HG02571 (cell line): Measurements from ENCODE around the gene TMEM217.

Experiments
- ATAC-seq: cut with Tn5 transposase; IDR thresholded peaks from one replicate; pipeline ENCODE4 v1.9.1; 2021; ENCODE audit warnings: mild to moderate bottlenecking, moderate library complexity; ENCODE audit not compliant: unreplicated experiment

TMEM217 gene

GRCh38 chr6:37280162-37280887, 22.4 kb upstream of the TMEM217 start:
- ATAC-seq, result no peak

DNA sequence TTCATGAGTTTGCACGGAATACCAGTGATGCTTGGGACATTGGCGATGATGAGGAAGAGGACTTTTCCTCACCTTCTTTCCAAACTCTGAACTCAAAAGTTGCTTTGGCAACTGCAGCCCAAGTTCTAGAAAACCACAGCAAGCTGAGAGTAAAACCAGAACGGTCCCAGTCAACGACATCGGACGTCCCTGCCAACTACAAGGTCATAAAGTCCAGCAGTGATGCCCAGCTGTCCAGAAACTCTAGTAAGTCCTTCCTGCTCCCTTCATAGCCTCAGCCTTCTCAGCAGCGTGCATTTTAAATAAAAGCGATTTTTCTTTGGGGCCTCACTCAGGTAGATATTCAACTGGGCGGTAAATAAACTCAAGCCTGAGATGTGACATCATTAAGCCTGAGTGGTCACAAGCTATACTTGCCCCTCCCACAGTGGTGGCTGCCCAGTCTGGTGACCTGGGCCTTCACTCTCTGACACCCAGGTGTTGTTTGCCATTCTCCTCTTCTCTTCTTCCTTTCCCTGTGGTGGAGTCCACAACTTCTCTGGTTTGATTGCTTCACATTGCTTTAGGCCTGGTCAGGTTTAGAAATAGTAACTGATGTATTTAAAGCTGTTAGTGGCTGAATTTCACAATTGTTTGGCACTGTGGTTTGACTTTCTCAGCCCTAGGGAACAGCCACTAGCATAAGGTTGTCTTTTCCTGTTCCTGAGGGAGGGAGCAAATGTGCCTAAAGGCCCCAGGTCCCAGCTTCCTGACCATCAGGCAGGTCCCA, 21.6 kb upstream of the TMEM217 start:
- no peak for ATAC-seq

GRCh38 chr6:37277001-37277409, 19.1 kb upstream of the TMEM217 start:
- no peak for ATAC-seq

DNA sequence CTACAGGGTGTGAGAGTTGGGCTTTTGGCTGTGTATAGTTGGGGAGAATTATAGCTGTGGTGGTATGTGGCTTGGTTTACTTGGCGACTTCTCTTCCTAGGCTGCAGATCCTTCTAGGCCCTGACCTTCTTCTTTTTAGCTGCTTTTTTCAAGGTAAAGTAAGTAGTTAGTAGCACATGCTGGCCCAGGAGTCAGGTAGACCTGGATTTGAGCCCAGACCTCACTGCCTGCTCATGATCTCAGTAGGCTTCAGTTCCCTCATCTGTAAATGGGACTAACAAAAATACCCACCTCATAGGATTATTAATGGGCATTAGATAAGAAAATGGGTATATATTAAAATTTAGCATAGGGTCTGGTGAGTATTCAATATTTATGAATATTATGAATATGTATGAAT, 17.4 kb upstream of the TMEM217 start:
- ATAC-seq, result no peak

- ATAC-seq, result no peak
These were observed 15.7 kb upstream of the TMEM217 start for GRCh38 chr6:37273690-37274089.

DNA sequence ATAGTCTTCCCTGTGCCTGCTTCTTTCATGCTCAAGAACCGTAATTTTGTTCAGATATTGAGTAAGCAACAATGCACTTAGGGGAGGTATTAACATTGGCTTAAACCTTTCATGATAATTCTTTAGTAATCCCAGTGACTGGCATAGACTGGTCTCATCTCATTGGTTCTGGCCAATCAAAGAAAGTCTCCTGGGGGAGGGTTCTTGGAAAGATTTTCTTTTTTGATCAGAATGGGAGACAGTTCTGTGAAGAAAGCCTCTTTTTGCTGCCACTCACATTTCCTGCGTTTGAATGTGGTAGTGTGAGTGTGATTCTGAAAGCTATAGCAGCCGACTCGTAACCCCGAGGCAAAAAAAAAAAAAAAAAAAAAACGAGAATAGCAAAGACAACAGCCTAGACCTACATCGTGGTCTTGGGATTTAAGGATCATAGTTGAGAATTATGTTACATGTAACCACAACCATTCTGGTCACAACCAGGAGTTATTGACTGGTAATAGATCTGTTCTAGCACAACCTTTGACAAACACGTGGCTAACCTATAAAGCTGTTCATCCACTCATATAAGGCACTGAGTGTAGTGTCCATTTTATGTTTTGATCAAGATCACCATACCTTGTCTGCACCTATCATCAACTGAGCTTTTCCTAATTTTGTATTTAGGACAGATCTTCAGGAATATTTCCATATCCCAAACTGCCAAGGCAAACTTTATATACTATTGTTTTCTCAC, 15.1 kb upstream of the TMEM217 start:
- ATAC-seq, result no peak

- ATAC-seq, result no peak
These were observed 11.2 kb upstream of the TMEM217 start for GRCh38 chr6:37269105-37269504.

DNA sequence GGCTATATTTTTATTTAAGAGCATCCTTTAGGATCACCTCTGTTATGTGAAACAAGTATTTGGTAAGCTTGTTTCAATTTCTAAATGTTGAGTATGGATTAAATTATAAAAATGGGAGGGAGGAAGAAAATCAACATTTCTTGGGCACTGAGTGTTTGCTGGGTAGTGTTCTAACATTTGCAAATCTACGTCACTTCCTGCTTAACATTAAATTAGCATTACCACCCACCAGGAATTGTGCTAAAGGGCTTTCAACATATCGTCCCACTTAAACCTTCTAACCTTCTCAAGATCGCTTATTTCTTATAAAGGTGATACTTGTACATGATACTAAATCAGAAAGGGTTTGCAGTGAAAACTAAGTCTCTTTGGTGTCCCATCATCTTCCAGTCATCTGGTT, 7.9 kb upstream of the TMEM217 start:
- ATAC-seq, result no peak

DNA sequence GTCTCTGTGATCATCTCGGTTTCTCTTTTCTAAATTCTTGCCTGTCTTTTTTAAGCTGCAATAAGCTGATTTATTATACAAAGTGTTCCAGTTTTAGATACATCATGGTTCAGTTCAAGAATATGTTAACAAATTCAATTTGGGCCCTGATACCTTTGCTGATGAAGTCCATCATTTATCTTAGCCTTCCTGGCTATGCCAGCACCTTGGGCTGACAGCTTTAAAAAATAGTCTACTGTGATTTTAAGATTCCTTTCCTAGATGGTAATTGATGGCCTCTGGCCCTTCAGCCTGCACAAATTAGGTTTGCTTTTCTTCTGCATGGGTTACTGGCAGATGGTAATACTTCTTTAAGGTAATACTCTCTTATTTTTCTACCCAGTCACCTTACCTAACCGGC, 7.1 kb upstream of the TMEM217 start:
- ATAC-seq, result no peak

- ATAC-seq, result no peak
These were observed 4.6 kb upstream of the TMEM217 start for GRCh38 chr6:37262446-37263026.

GRCh38 chr6:37261198-37261597, 3.3 kb upstream of the TMEM217 start:
- ATAC-seq, result no peak

DNA sequence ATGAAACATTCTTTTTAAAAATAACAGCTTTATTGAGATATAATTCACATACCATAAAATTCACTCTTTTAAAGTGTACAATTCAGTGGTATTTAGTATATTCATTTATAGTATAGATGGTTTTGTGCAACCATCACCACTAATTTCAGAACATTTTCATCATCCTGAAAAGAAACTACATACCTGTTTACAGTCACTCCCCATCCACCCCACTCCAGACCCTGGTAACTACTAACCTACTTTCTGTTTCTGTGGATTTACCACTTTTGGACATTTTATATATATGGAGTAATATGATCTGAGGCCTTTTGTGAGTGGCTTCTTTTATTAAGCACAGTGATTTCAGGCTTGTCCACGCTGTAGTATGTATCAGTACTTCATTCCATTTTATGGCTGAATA, 2.5 kb upstream of the TMEM217 start:
- ATAC-seq, result no peak

DNA sequence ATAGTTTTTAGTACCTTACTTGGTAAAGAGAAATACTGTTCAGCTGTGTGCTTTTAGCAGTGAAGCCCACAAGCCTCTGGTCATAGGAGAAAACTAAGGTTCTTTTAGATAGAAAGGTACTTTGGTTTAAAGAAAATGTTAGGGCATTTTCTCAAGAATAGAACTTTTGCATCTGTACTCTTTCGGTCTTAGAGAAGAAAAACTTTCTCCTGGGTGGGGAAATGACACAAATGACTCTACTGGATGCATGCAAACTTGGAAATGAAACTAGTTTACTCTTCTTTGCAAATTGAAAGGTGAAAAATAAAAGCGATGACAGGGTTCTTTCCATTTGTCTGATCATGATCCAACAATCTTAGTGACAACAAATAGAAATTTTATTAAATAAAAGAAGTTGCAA, 2.1 kb upstream of the TMEM217 start:
- no peak for ATAC-seq

GRCh38 chr6:37259191-37259590, 1.2 kb upstream of the TMEM217 start:
- no peak for ATAC-seq

DNA sequence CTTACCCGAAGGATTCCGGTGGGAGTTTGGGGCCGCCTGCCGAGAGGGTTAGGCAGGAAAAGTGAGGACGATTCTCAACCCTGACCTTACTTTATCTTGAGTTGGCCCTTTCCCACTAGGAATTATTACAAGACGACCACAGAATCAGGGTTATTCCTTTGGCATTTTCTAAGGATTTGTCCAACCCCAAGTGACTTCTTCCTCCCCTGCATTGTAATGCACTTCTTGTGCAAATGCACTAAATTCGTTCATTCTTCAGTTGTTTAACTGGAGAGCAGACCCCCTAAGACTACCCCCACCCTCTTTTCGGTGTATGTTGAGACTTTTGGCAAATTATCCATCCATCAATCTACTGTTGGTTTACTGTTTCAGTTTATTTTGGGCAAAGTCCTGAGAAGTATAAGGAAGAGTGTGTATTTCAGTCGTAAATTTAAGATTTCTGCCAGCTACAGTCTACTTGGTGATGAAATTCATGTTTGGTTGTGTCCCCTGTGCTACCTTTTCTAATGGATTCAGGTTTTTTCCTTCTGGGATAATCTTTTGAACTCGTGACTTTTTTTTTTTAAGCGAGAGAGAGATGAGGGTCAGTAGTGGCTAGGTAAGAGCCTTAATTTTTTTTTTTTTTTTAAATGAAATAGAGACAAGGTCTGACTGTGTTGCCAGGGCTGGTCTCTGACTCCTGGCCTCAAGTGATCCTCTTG, 611 bp upstream of the TMEM217 start:
- no peak for ATAC-seq

DNA sequence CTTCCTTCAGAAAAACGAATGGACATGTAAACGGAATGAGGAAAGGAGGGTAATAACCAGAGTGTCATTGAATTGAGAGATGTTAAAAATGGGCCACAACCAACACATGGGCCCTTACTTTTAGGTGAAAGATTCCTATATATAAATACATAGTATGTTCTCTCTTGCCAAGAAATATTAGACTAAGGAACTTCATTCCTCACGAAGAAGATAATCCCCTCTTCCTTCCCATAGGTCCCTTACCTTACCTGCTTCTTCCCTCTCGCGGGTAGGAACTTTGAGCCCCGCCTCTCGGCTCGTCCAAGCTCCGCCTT, 667 bp downstream of the TMEM217 start:
- ATAC-seq, result no peak

- no peak for ATAC-seq
These were observed 1.1 kb downstream of the TMEM217 start for GRCh38 chr6:37256692-37257319.

DNA sequence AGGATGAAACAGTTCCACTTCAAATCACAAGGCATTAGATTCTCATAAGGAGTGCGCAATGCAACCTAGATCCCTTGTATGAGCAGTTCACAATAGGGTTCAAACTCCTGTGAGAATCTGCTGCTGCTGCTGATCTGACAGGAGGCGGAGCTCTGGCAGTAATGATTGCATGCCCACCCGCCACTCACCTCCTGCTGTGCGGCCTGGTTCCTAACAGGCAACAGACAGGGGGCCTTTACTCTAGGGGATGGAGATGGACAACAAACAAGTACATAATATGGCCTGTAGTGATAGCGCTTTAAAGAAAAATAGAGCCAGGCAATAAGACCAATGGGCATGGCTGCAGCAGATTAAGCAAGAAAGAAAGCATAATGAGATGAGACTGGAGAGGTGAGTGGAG, 3.1 kb downstream of the TMEM217 start:
- no peak for ATAC-seq

GRCh38 chr6:37253486-37254007, 4.4 kb downstream of the TMEM217 start:
- no peak for ATAC-seq

- ATAC-seq, result no peak
These were observed 6.6 kb downstream of the TMEM217 start for GRCh38 chr6:37251211-37251780.
